BLaER1 treated with 17β-estradiol and CSF1 and Interleukin-3, amounts not matched to agents 10 nM and 100 nM (cell line): ENCODE data around the gene MED10.

ENCODE experiments used
- H3K27ac ChIP-seq, 11 experiments: shearing (Covaris generic); formaldehyde crosslinking; 2 replicates each; pipeline ENCODE4 v1.8.1; 2022
- H3K27me3 ChIP-seq, 11 experiments: shearing (Covaris generic); formaldehyde crosslinking; 2 replicates each; pipeline ENCODE4 v1.8.1; 2022
- H3K36me3 ChIP-seq, 11 experiments: shearing (Covaris generic); formaldehyde crosslinking; 2 replicates each; pipeline ENCODE4 v1.8.1; 2022
- H3K4me1 ChIP-seq, 10 experiments: shearing (Covaris generic); formaldehyde crosslinking; 2 replicates each; pipeline ENCODE4 v1.8.1; 2022
- H3K4me2 ChIP-seq, 11 experiments: shearing (Covaris generic); formaldehyde crosslinking; 2 replicates each; pipeline ENCODE4 v1.8.1; 2022
- H3K4me3 ChIP-seq, 10 experiments: shearing (Covaris generic); formaldehyde crosslinking; 2 replicates each; pipeline ENCODE4 v1.8.1; 2022
- H3K9ac ChIP-seq, 11 experiments: shearing (Covaris generic); formaldehyde crosslinking; 2 replicates each; pipeline ENCODE4 v1.8.1; 2022
- H3K9me3 ChIP-seq, 11 experiments: shearing (Covaris generic); formaldehyde crosslinking; replicated peaks in 1 of 11; 2 replicates each; pipeline ENCODE4 v1.8.1; 2022
- H4K20me1 ChIP-seq, 11 experiments: shearing (Covaris generic); formaldehyde crosslinking; 2 replicates each; pipeline ENCODE4 v1.8.1; 2022
- Cebpa-rat ChIP-seq, 11 experiments: shearing (Covaris generic); IDR thresholded peaks; 2 replicates each; pipeline ENCODE4 v1.8.1; 2022

MED10 gene

DNA sequence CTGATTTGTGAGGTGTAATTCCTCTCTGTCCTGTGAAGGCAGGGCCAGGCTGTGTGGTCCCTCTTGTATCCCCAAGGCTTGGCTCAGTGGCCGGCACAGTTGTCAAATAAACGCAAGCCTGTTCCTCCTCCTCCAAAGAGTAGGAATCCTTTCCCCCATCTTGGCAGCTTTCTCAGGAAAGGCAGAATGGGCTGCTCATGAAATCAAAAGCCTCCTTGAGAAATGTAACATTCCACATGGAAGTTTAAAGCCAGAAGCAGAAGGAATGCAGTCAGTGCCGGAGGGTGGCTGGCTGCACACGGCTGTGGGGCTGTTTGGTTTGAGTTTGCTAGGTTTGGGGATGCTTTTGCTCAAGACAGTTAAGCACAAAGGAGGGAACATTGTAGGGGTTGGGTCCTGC lies 34.5 kb upstream of the MED10 start:
- no peaks in the 10 kb centered on the region for H3K27me3 ChIP-seq
- no peaks in the 10 kb centered on the region for H3K4me1 ChIP-seq
- TF ChIP-seq Cebpa-rat (IDR thresholded peaks at IDR 0.05), result no peak
- H3K36me3 ChIP-seq, result no peaks in the 10 kb centered on the region
- H4K20me1 ChIP-seq, result no peaks in the 10 kb centered on the region
- H3K4me3 ChIP-seq, result no peak overlapping the region
- no peak overlapping the region for H3K4me2 ChIP-seq
- no peak overlapping the region for H3K27ac ChIP-seq
- H3K9me3 ChIP-seq, result peaks cover 0 to 5% (median under 1%) of the 10 kb centered on the region in 11 experiments; a peak in 6 of 22 replicates
- H3K9ac ChIP-seq, result no peak overlapping the region

- H3K4me1 ChIP-seq, result no peaks in the 10 kb centered on the region
- H3K9me3 ChIP-seq, result no peaks in the 10 kb centered on the region
- no peak overlapping the region for H3K27ac ChIP-seq
- H3K27me3 ChIP-seq, result no peaks in the 10 kb centered on the region
- TF ChIP-seq Cebpa-rat (IDR thresholded peaks at IDR 0.05), result no peak
- no peak overlapping the region for H3K9ac ChIP-seq
- H3K4me2 ChIP-seq, result no peak overlapping the region
- no peak overlapping the region for H3K4me3 ChIP-seq
- H4K20me1 ChIP-seq, result no peaks in the 10 kb centered on the region
- H3K36me3 ChIP-seq, result no peaks in the 10 kb centered on the region
Measured at GRCh38 chr5:6411141-6411540, 32.8 kb upstream of the MED10 start.

DNA sequence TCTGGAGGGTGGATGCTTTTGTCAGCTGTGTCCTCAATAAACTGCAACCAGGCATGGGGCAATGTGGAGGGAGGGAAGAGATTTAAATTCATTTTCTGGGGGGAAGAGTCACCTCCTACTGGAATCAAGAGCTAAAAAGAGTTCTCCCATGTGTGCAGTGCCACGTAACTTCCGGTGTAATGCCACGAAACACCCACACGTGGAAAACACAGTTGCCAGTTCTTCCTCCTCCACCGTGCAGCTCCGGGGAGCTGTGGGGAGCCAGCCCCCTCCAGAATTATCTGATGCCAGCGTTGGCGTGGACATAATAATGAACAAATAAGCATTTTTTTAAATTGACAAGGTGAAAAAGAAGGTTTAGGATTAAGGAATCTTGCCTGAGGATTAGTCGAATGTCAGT lies 32.1 kb upstream of the MED10 start:
- TF ChIP-seq Cebpa-rat (IDR thresholded peaks at IDR 0.05), result no peak
- Histone ChIP-seq H3K27ac (no peak overlapping the region), H4K20me1 (no peaks in the 10 kb centered on the region), H3K27me3 (no peaks in the 10 kb centered on the region), H3K9ac (no peak overlapping the region), H3K4me1 (no peaks in the 10 kb centered on the region), H3K36me3 (no peaks in the 10 kb centered on the region), H3K9me3 (no peaks in the 10 kb centered on the region), H3K4me2 (no peak overlapping the region), H3K4me3 (no peak overlapping the region)

GRCh38 chr5:6408627-6409446 lies 30.5 kb upstream of the MED10 start:
- no peaks in the 10 kb centered on the region for H3K27me3 ChIP-seq
- no peak overlapping the region for H3K4me3 ChIP-seq
- TF ChIP-seq Cebpa-rat (IDR thresholded peaks at IDR 0.05), result no peak
- H3K9me3 ChIP-seq, result no peaks in the 10 kb centered on the region
- no peaks in the 10 kb centered on the region for H3K4me1 ChIP-seq
- H3K9ac ChIP-seq, result no peak overlapping the region
- 0 out of 22 replicates have a peak overlapping the region, but pooled peaks of 1 of the 11 experiments have one; percentile 8 for H3K4me2 ChIP-seq
- H3K36me3 ChIP-seq, result no peaks in the 10 kb centered on the region
- H4K20me1 ChIP-seq, result no peaks in the 10 kb centered on the region
- no peak overlapping the region for H3K27ac ChIP-seq

- no peaks in the 10 kb centered on the region for H3K9me3 ChIP-seq
- no peaks in the 10 kb centered on the region for H4K20me1 ChIP-seq
- H3K27me3 ChIP-seq, result no peaks in the 10 kb centered on the region
- no peak overlapping the region for H3K4me3 ChIP-seq
- H3K4me1 ChIP-seq, result no peaks in the 10 kb centered on the region
- no peak overlapping the region for H3K9ac ChIP-seq
- no peak overlapping the region for H3K27ac ChIP-seq
- H3K4me2 ChIP-seq, result no peak overlapping the region
- no peaks in the 10 kb centered on the region for H3K36me3 ChIP-seq
- no peak for TF ChIP-seq Cebpa-rat (IDR thresholded peaks at IDR 0.05)
Measured at GRCh38 chr5:6408260-6408596, 29.9 kb upstream of the MED10 start.

- no peak overlapping the region for H3K4me3 ChIP-seq
- H3K4me2 ChIP-seq, result no peak overlapping the region
- H3K27ac ChIP-seq, result no peak overlapping the region
- no peaks in the 10 kb centered on the region for H3K36me3 ChIP-seq
- no peaks in the 10 kb centered on the region for H3K27me3 ChIP-seq
- no peaks in the 10 kb centered on the region for H4K20me1 ChIP-seq
- no peaks in the 10 kb centered on the region for H3K4me1 ChIP-seq
- H3K9ac ChIP-seq, result no peak overlapping the region
- no peaks in the 10 kb centered on the region for H3K9me3 ChIP-seq
- no peak for TF ChIP-seq Cebpa-rat (IDR thresholded peaks at IDR 0.05)
Measured at GRCh38 chr5:6407558-6408259, 29.4 kb upstream of the MED10 start.

DNA sequence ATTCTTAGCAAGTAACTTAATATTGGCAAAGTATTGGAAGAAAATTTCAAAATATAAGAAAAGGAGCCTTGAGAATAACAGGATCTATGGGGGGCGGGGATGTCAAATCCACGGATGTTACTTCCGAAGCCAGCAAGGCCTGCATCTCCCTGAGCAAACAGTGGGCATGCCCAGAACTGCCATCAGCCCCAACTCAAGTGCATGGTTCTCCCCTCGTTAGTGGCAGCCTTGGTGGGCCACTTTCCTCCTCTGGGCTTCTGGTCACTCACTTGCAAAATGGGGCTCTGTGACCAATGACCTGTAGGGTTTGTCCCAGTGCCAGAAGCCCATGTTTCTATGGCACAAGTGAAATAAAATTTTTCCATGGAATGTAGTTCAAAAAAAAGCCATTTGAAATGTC lies 27.2 kb upstream of the MED10 start:
- H3K27ac ChIP-seq, result no peak overlapping the region
- TF ChIP-seq Cebpa-rat (IDR thresholded peaks at IDR 0.05), result no peak

GRCh38 chr5:6404129-6404528 lies 25.8 kb upstream of the MED10 start:
- H3K36me3 ChIP-seq, result no peaks in the 10 kb centered on the region
- H3K4me3 ChIP-seq, result no peak overlapping the region
- no peaks in the 10 kb centered on the region for H4K20me1 ChIP-seq
- H3K9me3 ChIP-seq, result no peaks in the 10 kb centered on the region
- no peak for TF ChIP-seq Cebpa-rat (IDR thresholded peaks at IDR 0.05)
- H3K9ac ChIP-seq, result no peak overlapping the region
- H3K4me2 ChIP-seq, result no peak overlapping the region
- no peaks in the 10 kb centered on the region for H3K4me1 ChIP-seq
- no peaks in the 10 kb centered on the region for H3K27me3 ChIP-seq
- no peak overlapping the region for H3K27ac ChIP-seq

More for the DNA sequence above, 27.2 kb upstream of the MED10 start:
- Histone ChIP-seq H3K4me3 (no peak overlapping the region), H4K20me1 (no peaks in the 10 kb centered on the region), H3K9me3 (no peaks in the 10 kb centered on the region), H3K36me3 (no peaks in the 10 kb centered on the region), H3K27me3 (no peaks in the 10 kb centered on the region), H3K4me2 (no peak overlapping the region), H3K4me1 (no peaks in the 10 kb centered on the region), H3K9ac (no peak overlapping the region)

- no peak overlapping the region for H3K9ac ChIP-seq
Measured at GRCh38 chr5:6403416-6403815, 25.1 kb upstream of the MED10 start.

GRCh38 chr5:6402939-6403338 lies 24.6 kb upstream of the MED10 start:
- H3K36me3 ChIP-seq, result no peaks in the 10 kb centered on the region
- no peaks in the 10 kb centered on the region for H3K9me3 ChIP-seq
- H3K27me3 ChIP-seq, result no peaks in the 10 kb centered on the region
- no peak for TF ChIP-seq Cebpa-rat (IDR thresholded peaks at IDR 0.05)
- no peak overlapping the region for H3K27ac ChIP-seq
- no peak overlapping the region for H3K9ac ChIP-seq
- no peaks in the 10 kb centered on the region for H3K4me1 ChIP-seq
- no peak overlapping the region for H3K4me3 ChIP-seq
- H4K20me1 ChIP-seq, result no peaks in the 10 kb centered on the region
- no peak overlapping the region for H3K4me2 ChIP-seq

More at GRCh38 chr5:6403416-6403815, 25.1 kb upstream of the MED10 start:
- Histone ChIP-seq H3K4me1 (no peaks in the 10 kb centered on the region), H4K20me1 (no peaks in the 10 kb centered on the region), H3K27ac (no peak overlapping the region), H3K36me3 (no peaks in the 10 kb centered on the region), H3K9me3 (no peaks in the 10 kb centered on the region), H3K4me3 (no peak overlapping the region), H3K27me3 (no peaks in the 10 kb centered on the region), H3K4me2 (no peak overlapping the region)
- no peak for TF ChIP-seq Cebpa-rat (IDR thresholded peaks at IDR 0.05)
